Activated CD4-positive, alpha-beta T cell treated with anti-CD3 and anti-CD28 coated beads, Interleukin-2, Interleukin-4, amounts not matched to agents 100 ng/mL and 50 ng/mL, durations not matched to agents 16 hours and 8 hours (primary cell): ENCODE measurements around the gene TMEM123.
"Not testable (repeated sequence)": the region's sequence is repeated elsewhere in the genome, so short reads cannot be mapped to it uniquely, and the experiment has no call there.

Source experiments
- DNase-seq: peaks from one replicate; pipeline ENCODE4 v3.0.0-alpha.2; 2020; ENCODE audit warnings: low spot score

TMEM123 gene

GRCh38 chr11:102391549-102392237 lies 60.9 kb downstream of the TMEM123 start:
- DNase-seq = no peak

GRCh38 chr11:102390667-102391465 lies 61.7 kb downstream of the TMEM123 start:
- DNase-seq = peak; percentile 69

GRCh38 chr11:102389253-102389652 lies 63.3 kb downstream of the TMEM123 start:
- DNase-seq = no peak

GRCh38 chr11:102387043-102387781 lies 65.4 kb downstream of the TMEM123 start:
- no peak for DNase-seq

- DNase-seq = no peak
These were observed 66.3 kb downstream of the TMEM123 start for GRCh38 chr11:102386136-102386734.

- no peak for DNase-seq
These were observed 67.2 kb downstream of the TMEM123 start for GRCh38 chr11:102385085-102386007.

- no peak for DNase-seq
These were observed 68.0 kb downstream of the TMEM123 start for GRCh38 chr11:102384419-102385079.

- no peak for DNase-seq
These were observed 68.7 kb downstream of the TMEM123 start for GRCh38 chr11:102383839-102384238.

GRCh38 chr11:102382384-102382783 lies 70.2 kb downstream of the TMEM123 start:
- no peak for DNase-seq

GRCh38 chr11:102378818-102379217 lies 73.7 kb downstream of the TMEM123 start:
- no peak for DNase-seq

GRCh38 chr11:102377891-102378290 lies 74.7 kb downstream of the TMEM123 start:
- DNase-seq = no peak

- DNase-seq = no peak
These were observed 76.7 kb downstream of the TMEM123 start for GRCh38 chr11:102375720-102376399.

- not testable (repeated sequence) for DNase-seq
These were observed 77.7 kb downstream of the TMEM123 start for GRCh38 chr11:102374633-102375424.

- peak; percentile 64 for DNase-seq
These were observed 84.1 kb downstream of the TMEM123 start for GRCh38 chr11:102368472-102368871.

- DNase-seq = no peak
These were observed 85.2 kb downstream of the TMEM123 start for GRCh38 chr11:102367364-102367763.

GRCh38 chr11:102364991-102365390 lies 87.6 kb downstream of the TMEM123 start:
- no peak for DNase-seq

- no peak for DNase-seq
These were observed 91.2 kb downstream of the TMEM123 start for GRCh38 chr11:102361086-102362031.

- DNase-seq = no peak
These were observed 91.9 kb downstream of the TMEM123 start for GRCh38 chr11:102360681-102361080.
